Stomach (tissue), 4 donors: Measurements from ENCODE around the gene STRN3.

Source experiments
- CTCF ChIP-seq, 7 experiments: fragments of 450-650 bp in 4 of 7; fragments of 200-600 bp in 3 of 7; sonication (generic) in 3 of 7; IDR thresholded peaks; one replicate each; pipeline ENCODE4 v1.5.1; 2016 to 2019; ENCODE audit warnings: antibody characterized with exemption in 7 of 7, control low read depth in 2 of 7, mild to moderate bottlenecking in 1 of 7
- POLR2A ChIP-seq, 4 donors: fragments of 450-650 bp; IDR thresholded peaks; one replicate each; pipeline ENCODE4 v1.6.1; 2016; ENCODE audit warnings: antibody characterized with exemption in 4 of 4, control low read depth in 2 of 4, mild to moderate bottlenecking in 1 of 4, moderate library complexity in 1 of 4

- TF ChIP-seq POLR2A (IDR thresholded peaks at IDR 0.05): no peak
- no peak for TF ChIP-seq CTCF (IDR thresholded peaks at IDR 0.05)
These were observed 66.0 kb downstream of the STRN3 start for GRCh38 chr14:30960216-30960615.
